ENCODE measurements around the gene GRAMD1A. TPM values are rescaled to one million over a fixed set of nuclear protein-coding genes. Genes with fewer than 3 reads are reported as not detected.
A peak's percentile ranks its signal among the peaks of the same experiment; 100 is the strongest.
"Not testable (repeated sequence)": the region's sequence is repeated elsewhere in the genome, so short reads cannot be mapped to it uniquely, and the experiment has no call there.

Gene GRAMD1A
- polyA plus RNA-seq, 1 donor: 53.2 TPM

- H3K36me3 ChIP-seq (ENCODE audit: control insufficient read depth, insufficient read depth, low read length): peaks cover 21% of the 10 kb centered on the region
- no peaks in the 10 kb centered on the region for H3K9me3 ChIP-seq (ENCODE audit: control insufficient read depth, low read depth, low read length)
- no peak overlapping the region for H3K27ac ChIP-seq (ENCODE audit: low read length)
- WGBS (ENCODE audit: insufficient coverage, low lambda C conversion rate): no CpG with 5 or more reads among the region's 18 CpGs
- no peak overlapping the region for H3K4me3 ChIP-seq (ENCODE audit: low read length)
- no peaks in the 10 kb centered on the region for H3K27me3 ChIP-seq (ENCODE audit: control insufficient read depth, insufficient read depth, low read length)
- peaks cover 43% of the 10 kb centered on the region for H3K4me1 ChIP-seq (ENCODE audit: control insufficient read depth, insufficient read depth, low read length)
- no peak for DNase-seq
Measured at GRCh38 chr19:35004517-35005255, 4.6 kb downstream of the GRAMD1A start.

GRCh38 chr19:35005256-35005977 lies 5.3 kb downstream of the GRAMD1A start:
- Histone ChIP-seq H3K36me3 (ENCODE audit: control insufficient read depth, insufficient read depth, low read length) (peaks cover 28% of the 10 kb centered on the region), H3K4me1 (ENCODE audit: control insufficient read depth, insufficient read depth, low read length) (peaks cover 43% of the 10 kb centered on the region), H3K9me3 (ENCODE audit: control insufficient read depth, low read depth, low read length) (no peaks in the 10 kb centered on the region), H3K27me3 (ENCODE audit: control insufficient read depth, insufficient read depth, low read length) (no peaks in the 10 kb centered on the region), H3K27ac (ENCODE audit: low read length) (peak overlapping the region; percentile 66), H3K4me3 (ENCODE audit: low read length) (no peak overlapping the region)
- no peak for DNase-seq
- 50% methylated on average over 1 of the region's 11 CpGs for WGBS (ENCODE audit: insufficient coverage, low lambda C conversion rate)

- not testable (repeated sequence) for H3K9me3 ChIP-seq (ENCODE audit: control insufficient read depth, low read depth, low read length); H3K27me3 ChIP-seq (ENCODE audit: control insufficient read depth, insufficient read depth, low read length); H3K4me3 ChIP-seq (ENCODE audit: low read length); DNase-seq
- H3K36me3 ChIP-seq (ENCODE audit: control insufficient read depth, insufficient read depth, low read length): peaks cover 34% of the 10 kb centered on the region
- no CpG with 5 or more reads among the region's 6 CpGs for WGBS (ENCODE audit: insufficient coverage, low lambda C conversion rate)
- H3K27ac ChIP-seq (ENCODE audit: low read length): peak overlapping the region; percentile 66
- peaks cover 43% of the 10 kb centered on the region for H3K4me1 ChIP-seq (ENCODE audit: control insufficient read depth, insufficient read depth, low read length)
Measured at GRCh38 chr19:35006007-35006341, 5.9 kb downstream of the GRAMD1A start.

GRCh38 chr19:35006342-35006998 lies 6.3 kb downstream of the GRAMD1A start:
- H3K4me1 ChIP-seq (ENCODE audit: control insufficient read depth, insufficient read depth, low read length): peaks cover 43% of the 10 kb centered on the region
- H3K27ac ChIP-seq (ENCODE audit: low read length): peak overlapping the region; percentile 66
- H3K27me3 ChIP-seq (ENCODE audit: control insufficient read depth, insufficient read depth, low read length): no peaks in the 10 kb centered on the region
- H3K9me3 ChIP-seq (ENCODE audit: control insufficient read depth, low read depth, low read length): no peaks in the 10 kb centered on the region
- no peak overlapping the region for H3K4me3 ChIP-seq (ENCODE audit: low read length)
- peaks cover 39% of the 10 kb centered on the region for H3K36me3 ChIP-seq (ENCODE audit: control insufficient read depth, insufficient read depth, low read length)
- WGBS (ENCODE audit: insufficient coverage, low lambda C conversion rate): 20% methylated on average over 3 of the region's 15 CpGs
- DNase-seq: peak; percentile 89 to 93

- Histone ChIP-seq H3K9me3 (ENCODE audit: control insufficient read depth, low read depth, low read length) (no peaks in the 10 kb centered on the region), H3K27ac (ENCODE audit: low read length) (peak overlapping the region; percentile 62), H3K4me1 (ENCODE audit: control insufficient read depth, insufficient read depth, low read length) (peaks cover 43% of the 10 kb centered on the region), H3K36me3 (ENCODE audit: control insufficient read depth, insufficient read depth, low read length) (peaks cover 44% of the 10 kb centered on the region), H3K27me3 (ENCODE audit: control insufficient read depth, insufficient read depth, low read length) (no peaks in the 10 kb centered on the region), H3K4me3 (ENCODE audit: low read length) (no peak overlapping the region)
- no peak for DNase-seq
- no CpG with 5 or more reads among the region's 5 CpGs for WGBS (ENCODE audit: insufficient coverage, low lambda C conversion rate)
Measured at GRCh38 chr19:35006999-35007365, 6.9 kb downstream of the GRAMD1A start.

- 100% methylated on average over 4 of the region's 8 CpGs for WGBS (ENCODE audit: insufficient coverage, low lambda C conversion rate)
- H3K4me3 ChIP-seq (ENCODE audit: low read length); DNase-seq; H3K9me3 ChIP-seq (ENCODE audit: control insufficient read depth, low read depth, low read length); H3K27me3 ChIP-seq (ENCODE audit: control insufficient read depth, insufficient read depth, low read length); H3K27ac ChIP-seq (ENCODE audit: low read length): not testable (repeated sequence)
- peaks cover 48% of the 10 kb centered on the region for H3K36me3 ChIP-seq (ENCODE audit: control insufficient read depth, insufficient read depth, low read length)
- peaks cover 41% of the 10 kb centered on the region for H3K4me1 ChIP-seq (ENCODE audit: control insufficient read depth, insufficient read depth, low read length)
Measured at GRCh38 chr19:35007427-35007826, 7.3 kb downstream of the GRAMD1A start.

GRCh38 chr19:35008891-35009341 lies 8.8 kb downstream of the GRAMD1A start:
- Histone ChIP-seq H3K36me3 (ENCODE audit: control insufficient read depth, insufficient read depth, low read length) (peaks cover 52% of the 10 kb centered on the region), H3K4me3 (ENCODE audit: low read length) (no peak overlapping the region), H3K27me3 (ENCODE audit: control insufficient read depth, insufficient read depth, low read length) (no peaks in the 10 kb centered on the region), H3K27ac (ENCODE audit: low read length) (no peak overlapping the region), H3K9me3 (ENCODE audit: control insufficient read depth, low read depth, low read length) (no peaks in the 10 kb centered on the region), H3K4me1 (ENCODE audit: control insufficient read depth, insufficient read depth, low read length) (peaks cover 30% of the 10 kb centered on the region)
- no peak for DNase-seq
- WGBS (ENCODE audit: insufficient coverage, low lambda C conversion rate): no CpG with 5 or more reads among the region's 12 CpGs

- peaks cover 58% of the 10 kb centered on the region for H3K36me3 ChIP-seq (ENCODE audit: control insufficient read depth, insufficient read depth, low read length)
- no peak overlapping the region for H3K4me3 ChIP-seq (ENCODE audit: low read length)
- H3K27me3 ChIP-seq (ENCODE audit: control insufficient read depth, insufficient read depth, low read length): no peaks in the 10 kb centered on the region
- no peaks in the 10 kb centered on the region for H3K9me3 ChIP-seq (ENCODE audit: control insufficient read depth, low read depth, low read length)
- peaks cover 22% of the 10 kb centered on the region for H3K4me1 ChIP-seq (ENCODE audit: control insufficient read depth, insufficient read depth, low read length)
- no CpG with 5 or more reads among the region's 36 CpGs for WGBS (ENCODE audit: insufficient coverage, low lambda C conversion rate)
- DNase-seq: no peak
- H3K27ac ChIP-seq (ENCODE audit: low read length): no peak overlapping the region
Measured at GRCh38 chr19:35009424-35010415, 9.6 kb downstream of the GRAMD1A start.

- no peak overlapping the region for H3K27ac ChIP-seq (ENCODE audit: low read length)
- H3K36me3 ChIP-seq (ENCODE audit: control insufficient read depth, insufficient read depth, low read length): peaks cover 67% of the 10 kb centered on the region
- no peaks in the 10 kb centered on the region for H3K9me3 ChIP-seq (ENCODE audit: control insufficient read depth, low read depth, low read length)
Measured at GRCh38 chr19:35011091-35011689, 11.1 kb downstream of the GRAMD1A start.

More at GRCh38 chr19:35011091-35011689, 11.1 kb downstream of the GRAMD1A start:
- DNase-seq: no peak
- Histone ChIP-seq H3K4me3 (ENCODE audit: low read length) (no peak overlapping the region), H3K27me3 (ENCODE audit: control insufficient read depth, insufficient read depth, low read length) (no peaks in the 10 kb centered on the region), H3K4me1 (ENCODE audit: control insufficient read depth, insufficient read depth, low read length) (peaks cover 9% of the 10 kb centered on the region)
- no CpG with 5 or more reads among the region's 13 CpGs for WGBS (ENCODE audit: insufficient coverage, low lambda C conversion rate)

Data from large intestine (tissue), 3 donors.